HEK293 (cell line): ENCODE results near the gene MPHOSPH9.

Experiments
- KLF10 ChIP-seq: fragments of 450-650 bp; IDR thresholded peaks from 2 replicates; pipeline ENCODE4 v1.5.1; 2018; ENCODE audit warnings: missing biosample characterization, mild to moderate bottlenecking, missing genetic modification characterization
- KLF16 ChIP-seq: fragments of 450-650 bp; formaldehyde crosslinking; IDR thresholded peaks from 2 replicates; pipeline ENCODE4 v1.5.1; 2017; ENCODE audit warnings: missing biosample characterization, missing genetic modification characterization
- ZBTB7A ChIP-seq: fragments of 450-650 bp; formaldehyde crosslinking; IDR thresholded peaks from 2 replicates; pipeline ENCODE4 v1.5.1; 2016; ENCODE audit warnings: low read depth, missing biosample characterization, missing genetic modification characterization
- ZFHX2 ChIP-seq: fragments of 450-650 bp; formaldehyde crosslinking; conservative IDR thresholded peaks from 2 replicates; pipeline ENCODE4 v1.5.1; 2016; ENCODE audit warnings: missing biosample characterization, missing genetic modification characterization
- ZNF112 ChIP-seq: fragments of 450-650 bp; formaldehyde crosslinking; IDR thresholded peaks from 2 replicates; pipeline ENCODE4 v1.5.0; 2017; ENCODE audit warnings: missing biosample characterization, missing genetic modification characterization
- ZNF2 ChIP-seq: fragments of 450-650 bp; formaldehyde crosslinking; IDR thresholded peaks from 2 replicates; pipeline ENCODE4 v1.5.1; 2016; ENCODE audit warnings: missing biosample characterization, missing genetic modification characterization
- ZNF239 ChIP-seq: fragments of 450-650 bp; formaldehyde crosslinking; IDR thresholded peaks from 2 replicates; pipeline ENCODE4 v1.5.1; 2016; ENCODE audit warnings: missing biosample characterization, missing genetic modification characterization
- ZNF26 ChIP-seq: fragments of 450-650 bp; formaldehyde crosslinking; IDR thresholded peaks from 2 replicates; pipeline ENCODE4 v1.5.1; 2016; ENCODE audit warnings: missing biosample characterization, missing genetic modification characterization
- ZNF324 ChIP-seq: fragments of 450-650 bp; formaldehyde crosslinking; IDR thresholded peaks from 2 replicates; pipeline ENCODE4 v1.5.1; 2016; ENCODE audit warnings: missing biosample characterization, missing genetic modification characterization
- ZNF394 ChIP-seq: fragments of 450-650 bp; formaldehyde crosslinking; IDR thresholded peaks from 2 replicates; pipeline ENCODE4 v1.5.1; 2016; ENCODE audit warnings: missing biosample characterization, missing genetic modification characterization, mild to moderate bottlenecking, moderate library complexity, borderline replicate concordance
- ZNF398 ChIP-seq: fragments of 450-650 bp; formaldehyde crosslinking; IDR thresholded peaks from 2 replicates; pipeline ENCODE4 v1.5.1; 2017; ENCODE audit warnings: missing biosample characterization, missing genetic modification characterization
- ZNF48 ChIP-seq: fragments of 450-650 bp; formaldehyde crosslinking; IDR thresholded peaks from 2 replicates; pipeline ENCODE4 v1.5.1; 2016; ENCODE audit warnings: missing biosample characterization, missing genetic modification characterization
- ZNF488 ChIP-seq: fragments of 450-650 bp; formaldehyde crosslinking; IDR thresholded peaks from 2 replicates; pipeline ENCODE4 v1.5.1; 2016; ENCODE audit warnings: missing biosample characterization, missing genetic modification characterization
- ZNF501 ChIP-seq: fragments of 450-650 bp; formaldehyde crosslinking; IDR thresholded peaks from 2 replicates; pipeline ENCODE4 v1.5.1; 2016; ENCODE audit warnings: missing biosample characterization, missing genetic modification characterization
- ZNF544 ChIP-seq: fragments of 450-650 bp; formaldehyde crosslinking; IDR thresholded peaks from 2 replicates; pipeline ENCODE4 v1.5.0; 2017; ENCODE audit warnings: missing biosample characterization, missing genetic modification characterization
- ZNF555 ChIP-seq: fragments of 450-650 bp; formaldehyde crosslinking; conservative IDR thresholded peaks from 2 replicates; pipeline ENCODE4 v1.5.1; 2017; ENCODE audit warnings: missing biosample characterization, mild to moderate bottlenecking, missing genetic modification characterization, inconsistent platforms
- ZNF560 ChIP-seq: fragments of 450-650 bp; formaldehyde crosslinking; IDR thresholded peaks from 2 replicates; pipeline ENCODE4 v1.5.1; 2017; ENCODE audit warnings: missing biosample characterization, missing genetic modification characterization, borderline replicate concordance
- ZNF654 ChIP-seq: fragments of 450-650 bp; formaldehyde crosslinking; IDR thresholded peaks from 2 replicates; pipeline ENCODE4 v1.5.1; 2016; ENCODE audit warnings: low read depth, missing biosample characterization, missing genetic modification characterization
- ZNF664 ChIP-seq: fragments of 450-650 bp; formaldehyde crosslinking; IDR thresholded peaks from 2 replicates; pipeline ENCODE4 v1.5.1; 2016; ENCODE audit warnings: missing biosample characterization, missing genetic modification characterization
- ZNF692 ChIP-seq: fragments of 450-650 bp; formaldehyde crosslinking; IDR thresholded peaks from 2 replicates; pipeline ENCODE4 v1.5.1; 2016; ENCODE audit warnings: missing biosample characterization, missing genetic modification characterization
- ZNF747 ChIP-seq: fragments of 450-650 bp; formaldehyde crosslinking; IDR thresholded peaks from 2 replicates; pipeline ENCODE4 v1.5.1; 2016; ENCODE audit warnings: missing biosample characterization, missing genetic modification characterization
- ZNF76 ChIP-seq: fragments of 450-650 bp; formaldehyde crosslinking; IDR thresholded peaks from 2 replicates; pipeline ENCODE4; 2016; ENCODE audit warnings: low read depth, missing biosample characterization, missing genetic modification characterization, borderline replicate concordance
- ZSCAN16 ChIP-seq: fragments of 450-650 bp; formaldehyde crosslinking; IDR thresholded peaks from 2 replicates; pipeline ENCODE4 v1.5.1; 2016; ENCODE audit warnings: missing biosample characterization, missing genetic modification characterization
- ZXDB ChIP-seq: fragments of 450-650 bp; formaldehyde crosslinking; IDR thresholded peaks from 2 replicates; pipeline ENCODE4 v1.5.1; 2016; ENCODE audit warnings: missing biosample characterization, missing genetic modification characterization
- TF ChIP-seq, protein P1 (sequence below): fragments of 450-650 bp; formaldehyde crosslinking; IDR thresholded peaks from 2 replicates; pipeline ENCODE4 v1.5.1; 2016; ENCODE audit warnings: missing biosample characterization, missing genetic modification characterization
- TF ChIP-seq, protein P2 (sequence below): fragments of 450-650 bp; formaldehyde crosslinking; IDR thresholded peaks from 2 replicates; pipeline ENCODE4 v1.5.1; 2016; ENCODE audit warnings: missing biosample characterization, missing genetic modification characterization
- TF ChIP-seq, protein P3 (sequence below): fragments of 450-650 bp; formaldehyde crosslinking; IDR thresholded peaks from 2 replicates; pipeline ENCODE4; 2016; ENCODE audit warnings: missing biosample characterization, missing genetic modification characterization
- TF ChIP-seq, protein P4 (sequence below): fragments of 450-650 bp; formaldehyde crosslinking; IDR thresholded peaks from 2 replicates; pipeline ENCODE4 v1.5.1; 2016; ENCODE audit warnings: missing biosample characterization, missing genetic modification characterization

Gene MPHOSPH9

DNA sequence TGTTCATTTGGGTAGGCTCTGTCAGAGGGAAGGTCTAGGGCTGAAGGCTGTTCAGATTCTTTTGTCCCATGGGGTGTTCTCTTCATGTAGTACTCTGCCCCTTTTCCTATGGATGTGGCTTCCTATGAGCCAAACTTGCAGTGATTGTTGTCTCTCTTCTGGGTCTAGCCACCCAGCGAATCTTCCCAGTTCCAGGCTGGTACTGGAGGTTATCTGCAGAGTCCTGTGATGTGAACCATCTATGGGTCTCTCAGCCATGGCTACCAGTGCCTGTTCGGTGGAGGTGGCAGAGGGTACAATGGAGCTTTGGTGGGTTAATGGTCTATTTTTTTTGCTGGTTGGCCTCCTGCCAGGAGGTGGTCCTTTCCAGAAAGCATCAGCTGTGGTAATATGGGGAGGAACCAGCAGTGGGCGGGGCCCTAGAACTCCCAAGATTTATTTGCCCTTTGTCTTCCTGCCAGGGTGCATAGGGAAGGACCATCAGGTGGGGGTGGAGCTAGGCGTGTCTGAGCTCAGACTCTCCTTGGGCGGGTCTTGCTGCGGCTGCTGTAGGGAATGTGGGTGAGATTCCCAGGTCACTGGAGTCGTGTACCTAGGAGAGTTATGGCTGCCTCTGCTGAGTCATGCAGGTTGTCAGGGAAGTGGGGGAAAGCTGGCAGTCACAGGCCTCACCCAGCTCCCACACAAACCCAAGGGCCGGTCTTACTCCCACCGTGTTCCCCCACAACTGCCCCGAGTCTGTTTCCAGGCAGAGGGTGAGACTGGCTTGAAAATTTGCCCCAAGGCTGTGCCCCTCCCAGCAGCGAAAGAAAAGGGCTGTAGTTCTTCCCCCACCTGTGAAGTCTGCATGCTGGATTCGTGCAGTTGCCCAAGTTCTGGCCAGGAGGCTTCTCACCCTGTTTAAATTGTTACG, 17.8 kb upstream of the MPHOSPH9 start (continued):
- TF ChIP-seq ZNF394 (tag by site-specific recombination): no peak
- no peak for TF ChIP-seq ZXDB (tag by site-specific recombination)
- no peak for TF ChIP-seq ZSCAN16
- TF ChIP-seq, protein P1, sequence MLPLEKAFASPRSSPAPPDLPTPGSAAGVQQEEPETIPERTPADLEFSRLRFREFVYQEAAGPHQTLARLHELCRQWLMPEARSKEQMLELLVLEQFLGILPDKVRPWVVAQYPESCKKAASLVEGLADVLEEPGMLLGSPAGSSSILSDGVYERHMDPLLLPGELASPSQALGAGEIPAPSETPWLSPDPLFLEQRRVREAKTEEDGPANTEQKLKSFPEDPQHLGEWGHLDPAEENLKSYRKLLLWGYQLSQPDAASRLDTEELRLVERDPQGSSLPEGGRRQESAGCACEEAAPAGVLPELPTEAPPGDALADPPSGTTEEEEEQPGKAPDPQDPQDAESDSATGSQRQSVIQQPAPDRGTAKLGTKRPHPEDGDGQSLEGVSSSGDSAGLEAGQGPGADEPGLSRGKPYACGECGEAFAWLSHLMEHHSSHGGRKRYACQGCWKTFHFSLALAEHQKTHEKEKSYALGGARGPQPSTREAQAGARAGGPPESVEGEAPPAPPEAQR (tag by site-specific recombination): no peak
- 0 out of 2 replicates have a peak, but pooled peaks have one; percentile 35 for TF ChIP-seq ZNF324 (tag by site-specific recombination)
- TF ChIP-seq, protein P2, sequence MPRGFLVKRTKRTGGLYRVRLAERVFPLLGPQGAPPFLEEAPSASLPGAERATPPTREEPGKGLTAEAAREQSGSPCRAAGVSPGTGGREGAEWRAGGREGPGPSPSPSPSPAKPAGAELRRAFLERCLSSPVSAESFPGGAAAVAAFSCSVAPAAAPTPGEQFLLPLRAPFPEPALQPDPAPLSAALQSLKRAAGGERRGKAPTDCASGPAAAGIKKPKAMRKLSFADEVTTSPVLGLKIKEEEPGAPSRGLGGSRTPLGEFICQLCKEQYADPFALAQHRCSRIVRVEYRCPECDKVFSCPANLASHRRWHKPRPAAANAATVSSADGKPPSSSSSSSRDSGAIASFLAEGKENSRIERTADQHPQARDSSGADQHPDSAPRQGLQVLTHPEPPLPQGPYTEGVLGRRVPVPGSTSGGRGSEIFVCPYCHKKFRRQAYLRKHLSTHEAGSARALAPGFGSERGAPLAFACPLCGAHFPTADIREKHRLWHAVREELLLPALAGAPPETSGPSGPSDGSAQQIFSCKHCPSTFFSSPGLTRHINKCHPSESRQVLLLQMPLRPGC (tag by site-specific recombination): no peak
- no peak for TF ChIP-seq ZNF26 (tag by site-specific recombination)
- TF ChIP-seq ZNF488 (tag by site-specific recombination): no peak
- TF ChIP-seq ZNF555: no peak
- no peak for TF ChIP-seq ZNF501
- TF ChIP-seq ZNF544 (tag by site-specific recombination): no peak
- TF ChIP-seq ZFHX2 (tag by site-specific recombination): peak; percentile 87
- TF ChIP-seq ZNF239: no peak
- TF ChIP-seq ZNF654 (tag by site-specific recombination): no peak
- TF ChIP-seq, protein P3, sequence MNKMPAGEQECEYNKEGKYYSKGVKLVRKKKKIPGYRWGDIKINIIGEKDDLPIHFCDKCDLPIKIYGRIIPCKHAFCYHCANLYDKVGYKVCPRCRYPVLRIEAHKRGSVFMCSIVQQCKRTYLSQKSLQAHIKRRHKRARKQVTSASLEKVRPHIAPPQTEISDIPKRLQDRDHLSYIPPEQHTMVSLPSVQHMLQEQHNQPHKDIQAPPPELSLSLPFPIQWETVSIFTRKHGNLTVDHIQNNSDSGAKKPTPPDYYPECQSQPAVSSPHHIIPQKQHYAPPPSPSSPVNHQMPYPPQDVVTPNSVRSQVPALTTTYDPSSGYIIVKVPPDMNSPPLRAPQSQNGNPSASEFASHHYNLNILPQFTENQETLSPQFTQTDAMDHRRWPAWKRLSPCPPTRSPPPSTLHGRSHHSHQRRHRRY: no peak
- TF ChIP-seq ZNF692 (tag by site-specific recombination): no peak
- TF ChIP-seq ZNF664: no peak
- TF ChIP-seq ZNF560 (tag by site-specific recombination): no peak
- TF ChIP-seq KLF10: peak; percentile 61; the same call in 1 of the 2 replicates
- no peak for TF ChIP-seq KLF16 (tag by site-specific recombination)
- TF ChIP-seq ZNF747 (tag by site-specific recombination): no peak
- peak; percentile 99 for TF ChIP-seq ZNF398 (tag by site-specific recombination)
- no peak for TF ChIP-seq ZNF48 (tag by site-specific recombination)
- TF ChIP-seq, protein P4, sequence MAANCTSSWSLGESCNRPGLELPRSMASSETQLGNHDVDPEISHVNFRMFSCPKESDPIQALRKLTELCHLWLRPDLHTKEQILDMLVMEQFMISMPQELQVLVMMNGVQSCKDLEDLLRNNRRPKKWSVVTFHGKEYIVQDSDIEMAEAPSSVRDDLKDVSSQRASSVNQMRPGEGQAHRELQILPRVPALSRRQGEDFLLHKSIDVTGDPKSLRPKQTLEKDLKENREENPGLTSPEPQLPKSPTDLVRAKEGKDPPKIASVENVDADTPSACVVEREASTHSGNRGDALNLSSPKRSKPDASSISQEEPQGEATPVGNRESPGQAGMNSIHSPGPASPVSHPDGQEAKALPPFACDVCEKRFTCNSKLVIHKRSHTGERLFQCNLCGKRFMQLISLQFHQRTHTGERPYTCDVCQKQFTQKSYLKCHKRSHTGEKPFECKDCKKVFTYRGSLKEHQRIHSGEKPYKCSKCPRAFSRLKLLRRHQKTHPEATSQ: no peak
- TF ChIP-seq ZNF76 (tag by site-specific recombination): no peak
- TF ChIP-seq ZNF2: no peak
- no peak for TF ChIP-seq ZBTB7A (tag by site-specific recombination)
- no peak for TF ChIP-seq ZNF112 (tag by site-specific recombination)
